PC-9 (cell line): ENCODE results near the gene DPYD. TPM values are rescaled to one million over a fixed set of nuclear protein-coding genes. Genes with fewer than 3 reads are reported as not detected.

Source experiments
- BruUV-seq: library from RNA; stranded (reverse); fragments of 400-500 nt; replicated peaks from 2 replicates; lab custom pipeline; 2021; lab: Mats Ljungman, UMichigan
- CTCF ChIA-PET: fragments of 300-600 bp; sonication (Branson Sonifier 250); formaldehyde crosslinking; loops from one replicate; lab custom pipeline; 2022; ENCODE audit warnings: antibody characterized with exemption; lab: Charles Lee
- POLR2A ChIA-PET: fragments of 300-600 bp; sonication (Branson Sonifier 250); formaldehyde crosslinking; loops from one replicate; lab custom pipeline; 2022; ENCODE audit warnings: antibody characterized with exemption; ENCODE audit not compliant: unreplicated experiment; lab: Charles Lee
- DNase-seq, 2 experiments: peaks; one replicate each; pipeline versions ENCODE4 v3.0.0 to v3.0.0-alpha.2; 2015 to 2022; ENCODE audit warnings: mixed read lengths in 1 of 2
- H2AFZ ChIP-seq: fragments of 200-600 bp; sonication (generic); 2 replicates; pipeline ENCODE4 v1.8.1; 2017; ENCODE audit warnings: antibody characterized with exemption
- H3F3A ChIP-seq: fragments of 200-600 bp; sonication (generic); 2 replicates; pipeline ENCODE4 v1.8.1; 2017; ENCODE audit warnings: antibody characterized with exemption, mild to moderate bottlenecking, low read depth; ENCODE audit not compliant: insufficient read depth
- H3K27ac ChIP-seq: fragments of 200-600 bp; sonication (generic); 2 replicates; pipeline ENCODE4 v1.6.1; 2016; ENCODE audit warnings: mixed run types
- H3K27me3 ChIP-seq: fragments of 200-600 bp; sonication (generic); 2 replicates; pipeline ENCODE4 v1.6.1; 2016; ENCODE audit warnings: low read depth, mixed run types; ENCODE audit not compliant: insufficient read depth
- H3K36me3 ChIP-seq: fragments of 200-600 bp; sonication (generic); 2 replicates; pipeline ENCODE4 v1.6.1; 2016; ENCODE audit warnings: low read depth, mixed run types
- H3K4me1 ChIP-seq: fragments of 200-600 bp; sonication (generic); replicated peaks from 2 replicates; pipeline ENCODE4 v1.6.1; 2016; ENCODE audit warnings: mixed run types; ENCODE audit not compliant: insufficient read depth
- H3K4me2 ChIP-seq: fragments of 200-600 bp; sonication (generic); 2 replicates; pipeline ENCODE4 v1.6.1; 2017; ENCODE audit warnings: mixed run types
- H3K4me3 ChIP-seq: fragments of 200-600 bp; sonication (generic); 2 replicates; pipeline ENCODE4 v1.6.1; 2016; ENCODE audit warnings: mixed run types
- H3K79me2 ChIP-seq: fragments of 200-600 bp; sonication (generic); 2 replicates; pipeline ENCODE4 v1.6.1; 2017; ENCODE audit warnings: low read depth, mixed run types
- H3K9me2 ChIP-seq: fragments of 200-600 bp; sonication (generic); 2 replicates; pipeline ENCODE4 v1.8.1; 2017; ENCODE audit warnings: mild to moderate bottlenecking; ENCODE audit not compliant: insufficient read depth
- H3K9me3 ChIP-seq: fragments of 200-600 bp; sonication (generic); 2 replicates; pipeline ENCODE4 v1.8.1; 2016; ENCODE audit warnings: low read depth; ENCODE audit not compliant: insufficient read depth
- H4K20me1 ChIP-seq: fragments of 200-600 bp; sonication (generic); 2 replicates; pipeline ENCODE4 v1.8.1; 2017; ENCODE audit not compliant: insufficient read depth
- EZH2 ChIP-seq: fragments of 200-600 bp; sonication (generic); IDR thresholded peaks from 2 replicates; pipeline ENCODE4 v1.8.0; 2017; ENCODE audit warnings: antibody characterized with exemption, low read depth
- intact Hi-C: fragments of 100-400 bp; cut with micrococcal nuclease; formaldehyde crosslinking; loops from one replicate; pipeline ENCODE4 v1.10.0; 2022; ENCODE audit not compliant: unreplicated experiment
- total RNA-seq: library from RNA; stranded (reverse); gene quantifications from 2 replicates; pipeline ENCODE4 v1.2.3, GENCODE V29; 2021
- TF ChIP-seq, protein P1 (sequence below): fragments of 200-600 bp; sonication (generic); conservative IDR thresholded peaks from 2 replicates; pipeline ENCODE4 v1.6.1; 2017; ENCODE audit warnings: mixed run types, antibody characterized with exemption, mild to moderate bottlenecking, moderate library complexity

DPYD gene
- total RNA-seq, 1 experiment from 2014 or later: 24.1 TPM

DNA sequence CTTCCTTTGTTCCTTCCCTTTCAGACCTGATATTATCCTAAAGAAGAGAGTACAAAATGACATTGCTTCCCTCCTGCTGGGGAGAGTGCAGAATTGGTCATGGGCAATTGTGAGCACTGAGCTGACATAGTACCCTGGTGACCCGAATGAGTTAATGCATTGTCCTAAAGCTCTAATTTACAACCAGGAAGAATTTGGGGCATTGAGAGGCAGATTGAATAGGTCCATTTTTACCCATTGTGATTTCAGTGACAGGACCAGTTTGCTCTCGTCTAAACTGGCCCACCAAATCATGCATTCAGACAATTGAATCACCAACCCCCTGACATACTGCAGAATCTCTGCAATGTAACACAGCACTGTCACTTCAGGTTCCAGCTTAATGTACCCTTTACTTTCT lies 497.4 kb downstream of the DPYD start:
- intact Hi-C loops: no loop called here
- no peaks in the 10 kb centered on the region for H3K9me3 ChIP-seq
- POLR2A ChIA-PET: no interaction called here
- no peaks in the 10 kb centered on the region for H3F3A ChIP-seq
- H3K27ac ChIP-seq: no peak overlapping the region
- no peaks in the 10 kb centered on the region for H3K79me2 ChIP-seq
- no peaks in the 10 kb centered on the region for H3K36me3 ChIP-seq
- H3K4me3 ChIP-seq: no peak overlapping the region
- H2AFZ ChIP-seq: no peak overlapping the region
- H3K27me3 ChIP-seq: no peaks in the 10 kb centered on the region
- H4K20me1 ChIP-seq: no peaks in the 10 kb centered on the region
- H3K4me2 ChIP-seq: no peak overlapping the region
- no peak for DNase-seq
- CTCF ChIA-PET: no interaction called here
- no peaks in the 10 kb centered on the region for H3K4me1 ChIP-seq
- peaks cover 6% of the 10 kb centered on the region; the same call in 1 of the 2 replicates for H3K9me2 ChIP-seq
- no TSS peak for BruUV-seq
- TF ChIP-seq, protein P1, sequence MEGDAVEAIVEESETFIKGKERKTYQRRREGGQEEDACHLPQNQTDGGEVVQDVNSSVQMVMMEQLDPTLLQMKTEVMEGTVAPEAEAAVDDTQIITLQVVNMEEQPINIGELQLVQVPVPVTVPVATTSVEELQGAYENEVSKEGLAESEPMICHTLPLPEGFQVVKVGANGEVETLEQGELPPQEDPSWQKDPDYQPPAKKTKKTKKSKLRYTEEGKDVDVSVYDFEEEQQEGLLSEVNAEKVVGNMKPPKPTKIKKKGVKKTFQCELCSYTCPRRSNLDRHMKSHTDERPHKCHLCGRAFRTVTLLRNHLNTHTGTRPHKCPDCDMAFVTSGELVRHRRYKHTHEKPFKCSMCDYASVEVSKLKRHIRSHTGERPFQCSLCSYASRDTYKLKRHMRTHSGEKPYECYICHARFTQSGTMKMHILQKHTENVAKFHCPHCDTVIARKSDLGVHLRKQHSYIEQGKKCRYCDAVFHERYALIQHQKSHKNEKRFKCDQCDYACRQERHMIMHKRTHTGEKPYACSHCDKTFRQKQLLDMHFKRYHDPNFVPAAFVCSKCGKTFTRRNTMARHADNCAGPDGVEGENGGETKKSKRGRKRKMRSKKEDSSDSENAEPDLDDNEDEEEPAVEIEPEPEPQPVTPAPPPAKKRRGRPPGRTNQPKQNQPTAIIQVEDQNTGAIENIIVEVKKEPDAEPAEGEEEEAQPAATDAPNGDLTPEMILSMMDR: no peak
- TF ChIP-seq EZH2: no peak

DNA sequence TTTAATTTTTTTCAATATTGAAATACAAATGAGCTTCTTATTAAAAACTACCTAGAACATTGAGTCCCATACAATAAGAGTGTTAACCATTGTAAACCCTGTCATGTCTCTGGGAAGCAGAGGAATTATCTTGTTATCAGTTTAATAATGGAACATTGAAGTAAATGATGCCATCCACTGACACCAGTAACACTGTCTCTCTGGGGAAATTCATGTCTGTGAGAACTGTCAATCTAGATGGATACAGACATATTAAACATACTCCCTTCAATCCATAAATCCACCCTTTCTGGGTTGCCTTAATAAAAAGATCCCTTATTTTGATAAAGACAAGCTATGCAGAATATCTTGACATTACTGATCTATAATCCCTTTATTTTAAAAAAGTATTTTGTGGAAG lies 503.2 kb downstream of the DPYD start:
- Histone ChIP-seq H3K79me2 (no peaks in the 10 kb centered on the region), H4K20me1 (no peaks in the 10 kb centered on the region), H3K27ac (no peak overlapping the region), H2AFZ (no peak overlapping the region), H3K36me3 (no peaks in the 10 kb centered on the region), H3K4me2 (no peak overlapping the region), H3K9me2 (peaks cover 4% of the 10 kb centered on the region; the same call in 1 of the 2 replicates), H3K27me3 (no peaks in the 10 kb centered on the region), H3F3A (no peaks in the 10 kb centered on the region), H3K4me3 (no peak overlapping the region), H3K4me1 (no peaks in the 10 kb centered on the region), H3K9me3 (no peaks in the 10 kb centered on the region)
- no peak for DNase-seq
- ChIA-PET POLR2A (no interaction called here), CTCF (no interaction called here)
- intact Hi-C loops: no loop called here
- BruUV-seq: no TSS peak
- TF ChIP-seq EZH2: no peak
- TF ChIP-seq, protein P1: no peak

DNA sequence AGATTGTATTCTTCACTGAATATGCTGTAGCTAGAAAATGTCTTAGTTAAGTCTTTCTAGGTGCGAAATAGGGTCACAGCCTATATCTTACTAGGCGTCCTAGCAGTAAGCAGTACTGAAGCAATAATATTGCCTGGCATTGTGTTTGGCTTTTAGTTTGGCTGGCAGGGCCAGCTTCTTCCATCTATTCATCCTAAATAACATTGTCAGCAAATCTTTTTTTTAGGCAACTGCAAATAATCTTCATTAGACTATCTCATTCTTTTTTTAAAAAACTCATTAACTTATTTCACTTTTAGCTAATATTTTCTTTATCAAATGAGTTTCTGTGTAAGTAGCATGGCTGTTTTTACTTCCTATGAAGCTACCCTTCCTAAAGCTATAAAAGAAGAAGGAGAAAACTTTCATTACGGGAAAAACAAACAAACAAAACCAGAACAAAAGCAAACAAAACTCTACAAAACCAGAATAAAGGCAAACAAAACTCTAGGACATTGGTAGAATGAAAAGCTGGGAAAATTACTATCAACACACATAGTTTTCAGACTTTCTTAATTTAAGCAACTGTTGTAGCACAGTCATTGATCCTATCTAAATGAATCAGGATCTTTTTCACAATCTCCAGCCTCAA lies 506.0 kb downstream of the DPYD start:
- Histone ChIP-seq H3K36me3 (no peaks in the 10 kb centered on the region), H3F3A (no peaks in the 10 kb centered on the region), H3K4me1 (no peaks in the 10 kb centered on the region), H3K4me2 (no peak overlapping the region), H2AFZ (no peak overlapping the region), H3K4me3 (no peak overlapping the region), H3K9me2 (peaks cover 4% of the 10 kb centered on the region; the same call in 1 of the 2 replicates), H3K27ac (no peak overlapping the region), H3K27me3 (no peaks in the 10 kb centered on the region), H4K20me1 (no peaks in the 10 kb centered on the region), H3K9me3 (no peaks in the 10 kb centered on the region), H3K79me2 (no peaks in the 10 kb centered on the region)
- ChIA-PET CTCF (interaction anchor here (0.6 kb wide), 1 partner anchor 463 kb away, joined by 3 read pairs; no protein-coding TSS in a partner anchor), POLR2A (no interaction called here)
- no TSS peak for BruUV-seq
- no peak for DNase-seq
- TF ChIP-seq, protein P1: no peak
- no peak for TF ChIP-seq EZH2
- intact Hi-C loops: no loop called here
